Measurements from ENCODE around the gene NOLC1. TPM values are rescaled to one million over a fixed set of nuclear protein-coding genes. Genes with fewer than 3 reads are reported as not detected.
"Not testable (repeated sequence)": the region's sequence is repeated elsewhere in the genome, so short reads cannot be mapped to it uniquely, and the experiment has no call there.

NOLC1 gene
- total and polyA plus RNA-seq, 2 of the 13 experiments (the other 11 are each of a cell fraction or from before 2014, with no cell fraction given): 50.6 to 81.0 TPM

- TF ChIP-seq ZNF281 (CRISPR knock-in tag; IDR thresholded peaks at IDR 0.05; ENCODE audit: borderline replicate concordance): peak; percentile 85
- TF ChIP-seq ZNF292 (CRISPR knock-in tag; IDR thresholded peaks at IDR 0.05; ENCODE audit: borderline replicate concordance, low read depth): peak; percentile 33; the same call in 1 of the 2 replicates
- TF ChIP-seq ZNF446 (CRISPR knock-in tag; IDR thresholded peaks at IDR 0.05): no peak
- no peak for TF ChIP-seq ATF7-NPFF (CRISPR knock-in tag; IDR thresholded peaks at IDR 0.05; ENCODE audit: low read depth)
- no peak for TF ChIP-seq ZNF18 (CRISPR knock-in tag; IDR thresholded peaks at IDR 0.05; ENCODE audit: insufficient replicate concordance)
- TF ChIP-seq STAG1 (CRISPR knock-in tag; IDR thresholded peaks at IDR 0.05): no peak
- TF ChIP-seq ZSCAN12 (CRISPR knock-in tag; IDR thresholded peaks at IDR 0.05): no peak
- no peak for TF ChIP-seq ZNF773 (CRISPR knock-in tag; IDR thresholded peaks at IDR 0.05; ENCODE audit: borderline replicate concordance)
- no peak for TF ChIP-seq CENPBD1 (CRISPR knock-in tag; IDR thresholded peaks at IDR 0.05; ENCODE audit: borderline replicate concordance, low read depth)
- no peak for TF ChIP-seq ZNF772 (CRISPR knock-in tag; IDR thresholded peaks at IDR 0.05)
- TF ChIP-seq HNRNPL (IDR thresholded peaks at IDR 0.05; ENCODE audit: low read depth, low read length): peak; percentile 86
Observed at GRCh38 chr10:102188298-102188940, 36.2 kb downstream of the NOLC1 start (continued).

- Histone ChIP-seq H3K4me1 (ENCODE audit: insufficient read depth, low read length) (peaks cover 11% of the 10 kb centered on the region), H3K9me3 (ENCODE audit: low read length) (peaks cover 34% of the 10 kb centered on the region), H3K4me3 (replicated peaks in 1 of 3; ENCODE audit: insufficient read depth in 1 of 3, low read depth in 2 of 3, low read length in 3 of 3) (peak overlapping the region in 1 of 3 experiments; percentile 23; a peak in 1 of 6 replicates), H3K4me2 (ENCODE audit: low read depth, low read length) (peak overlapping the region; percentile 9)
- peak; percentile 58 for ATAC-seq
- intact Hi-C loops (cut with micrococcal nuclease; ENCODE audit: unreplicated experiment); H3K27ac ChIP-seq (ENCODE audit: extremely low read length, insufficient read depth, low read length); H4K20me1 ChIP-seq (ENCODE audit: insufficient read depth, low read length); DNase-seq (ENCODE audit: low spot score); H3K36me3 ChIP-seq (replicated peaks in 1 of 2; ENCODE audit: control insufficient read depth in 1 of 2, insufficient read depth in 2 of 2, low read length in 2 of 2); BruUV-seq (replicated peaks); H2AFZ ChIP-seq (ENCODE audit: low read length); FAIRE-seq; CTCF ChIA-PET (ENCODE audit: low intra/inter-chr PET ratio, low total read pairs); H3K9ac ChIP-seq (ENCODE audit: insufficient read depth, low read depth, low read length); in situ Hi-C loops (cut with HindIII; ENCODE audit: extremely low pct_ligation_motif_present, low pct_unique_long_range_greater_than_20kb); H3K79me2 ChIP-seq (ENCODE audit: insufficient read depth, low read length); H3K27me3 ChIP-seq (ENCODE audit: control insufficient read depth in 1 of 2, insufficient read depth in 2 of 2, low read length in 2 of 2): not testable (repeated sequence)
- POLR2A ChIA-PET: interaction anchor here (1.1 to 1.4 kb wide), 2 partner anchors 11 to 56 kb away, joined by 3 read pairs; partner anchors contain the start of gene GBF1
- WGBS (ENCODE audit: low lambda C conversion rate): 24% methylated on average over 5 of the region's 7 CpGs
Observed at GRCh38 chr10:102188941-102189898, 37.0 kb downstream of the NOLC1 start.

Data from HepG2 (cell line).